H1 (cell line): ENCODE results near the gene TMC4. TPM values are rescaled to one million over a fixed set of nuclear protein-coding genes. Genes with fewer than 3 reads are reported as not detected.
A peak's percentile ranks its signal among the peaks of the same experiment; 100 is the strongest.

ENCODE experiments used
- CTCF ChIA-PET: fragments of 300-600 bp; sonication (Branson Sonifier 250); formaldehyde crosslinking; loops from one replicate; lab custom pipeline; 2021; ENCODE audit not compliant: partially characterized antibody; lab: Charles Lee
- POLR2A ChIA-PET: fragments of 300-600 bp; sonication (Branson Sonifier 250); formaldehyde crosslinking; loops from one replicate; lab custom pipeline; 2021; ENCODE audit warnings: inconsistent platforms; ENCODE audit not compliant: partially characterized antibody; lab: Charles Lee
- DNase-seq, 2 experiments: peaks; one replicate each; pipeline versions ENCODE4 v3.0.0 to v3.0.0-alpha.2; 2010 to 2022; ENCODE audit warnings: low spot score in 2 of 2, low read depth in 1 of 2, mixed read lengths in 1 of 2
- FAIRE-seq: peaks from 2 replicates; lab custom pipeline; 2011; peaks lifted over from hg19 to GRCh38; lab: Jason Lieb, UNC
- H2AFZ ChIP-seq: 2 replicates; pipeline ENCODE4 v1.8.1; 2012; ENCODE audit warnings: low read length, inconsistent platforms
- H2AK5ac ChIP-seq: 2 replicates; pipeline ENCODE4 v1.6.1; 2013; ENCODE audit warnings: low read depth, low read length
- H2BK120ac ChIP-seq: replicated peaks from 2 replicates; pipeline ENCODE3; 2013; ENCODE audit warnings: low read depth, low read length, inconsistent platforms
- H2BK12ac ChIP-seq: 2 replicates; pipeline ENCODE4 v1.6.1; 2013; ENCODE audit warnings: low read depth, low read length
- H2BK15ac ChIP-seq: 2 replicates; pipeline ENCODE4 v1.6.1; 2013; ENCODE audit warnings: low read length
- H2BK20ac ChIP-seq: 2 replicates; pipeline ENCODE4 v1.6.1; 2013; ENCODE audit warnings: low read length
- H2BK5ac ChIP-seq: 2 replicates; pipeline ENCODE4 v1.6.1; 2013; ENCODE audit warnings: low read depth, low read length
- H3K14ac ChIP-seq: 2 replicates; pipeline ENCODE4 v1.6.1; 2013; ENCODE audit warnings: inconsistent platforms; ENCODE audit not compliant: insufficient read length
- H3K18ac ChIP-seq: 2 replicates; pipeline ENCODE4 v1.6.1; 2013; ENCODE audit warnings: low read length; ENCODE audit errors: extremely low read depth
- H3K23ac ChIP-seq: 2 replicates; pipeline ENCODE4 v1.6.1; 2013; ENCODE audit warnings: inconsistent platforms; ENCODE audit not compliant: insufficient read length
- H3K23me2 ChIP-seq: 2 replicates; pipeline ENCODE4 v1.6.1; 2013; ENCODE audit warnings: low read depth, low read length
- H3K27ac ChIP-seq: 2 replicates; pipeline ENCODE4 v1.6.1; 2011; ENCODE audit warnings: low read depth, low read length, inconsistent platforms
- H3K27me3 ChIP-seq, 4 experiments: replicated peaks in 1 of 4; 1 replicate in 1 of 4; 2 replicates in 3 of 4; pipeline versions ENCODE4 v1.6.1 to v1.8.1; 2011 to 2013; ENCODE audit warnings: low read length in 3 of 4, mild to moderate bottlenecking in 3 of 4, inconsistent platforms in 2 of 4, mixed read lengths in 2 of 4, moderate library complexity in 1 of 4; ENCODE audit not compliant: control insufficient read depth in 3 of 4, insufficient read depth in 3 of 4; ENCODE audit errors: extremely low read depth in 1 of 4
- H3K36me3 ChIP-seq, 4 experiments: 2 replicates each; pipeline versions ENCODE4 v1.6.1 to v1.8.1; 2011 to 2013; ENCODE audit warnings: mild to moderate bottlenecking in 4 of 4, low read length in 3 of 4, moderate library complexity in 2 of 4, control low read depth in 1 of 4, inconsistent platforms in 1 of 4; ENCODE audit not compliant: insufficient read depth in 4 of 4, control insufficient read depth in 2 of 4
- H3K4ac ChIP-seq: replicated peaks from 2 replicates; pipeline ENCODE3; 2013; ENCODE audit warnings: low read length, low read depth, mixed read lengths, inconsistent platforms; ENCODE audit not compliant: insufficient read length
- H3K4me1 ChIP-seq, 4 experiments: replicated peaks in 1 of 4; 1 replicate in 1 of 4; 2 replicates in 3 of 4; pipeline versions ENCODE4 v1.6.1 to v1.8.1; 2011 to 2013; ENCODE audit warnings: low read length in 3 of 4, inconsistent platforms in 2 of 4, mixed read lengths in 1 of 4; ENCODE audit not compliant: insufficient read depth in 4 of 4, control insufficient read depth in 3 of 4
- H3K4me2 ChIP-seq, 2 experiments: 2 replicates each; pipeline versions ENCODE4 v1.6.1 to v1.8.1; 2011 to 2013; ENCODE audit warnings: low read depth in 2 of 2, low read length in 2 of 2, control low read depth in 1 of 2, inconsistent platforms in 1 of 2, mild to moderate bottlenecking in 1 of 2; ENCODE audit not compliant: insufficient read depth in 1 of 2
- H3K4me3 ChIP-seq, 4 experiments: fragments of 200-600, 300-600 bp in 1 of 4; sonication (generic), shearing (Covaris generic), sonication (Bioruptor Twin) in 1 of 4; 2 replicates each; pipeline versions ENCODE4 v1.5.1 to v1.8.1; 2011 to 2016; ENCODE audit warnings: low read length in 4 of 4, low read depth in 3 of 4, control low read depth in 2 of 4, inconsistent platforms in 2 of 4, mild to moderate bottlenecking in 2 of 4, mixed read lengths in 1 of 4, moderate library complexity in 1 of 4; ENCODE audit not compliant: insufficient read depth in 2 of 4; ENCODE audit errors: extremely low read depth in 1 of 4
- H3K56ac ChIP-seq: replicated peaks from 2 replicates; pipeline ENCODE3; 2013; ENCODE audit warnings: low read depth, mild to moderate bottlenecking, mixed read lengths, low read length, inconsistent platforms; ENCODE audit not compliant: insufficient read length
- H3K79me1 ChIP-seq: 2 replicates; pipeline ENCODE4 v1.6.1; 2013; ENCODE audit warnings: low read depth, low read length, control low read depth
- H3K79me2 ChIP-seq, 2 experiments: 2 replicates each; pipeline versions ENCODE4 v1.6.1 to v1.8.1; 2012 to 2013; ENCODE audit warnings: low read length in 2 of 2, mild to moderate bottlenecking in 2 of 2, inconsistent platforms in 1 of 2; ENCODE audit not compliant: insufficient read depth in 2 of 2, control insufficient read depth in 1 of 2
- H3K9ac ChIP-seq, 4 experiments: replicated peaks in 1 of 4; 1 replicate in 1 of 4; 2 replicates in 3 of 4; pipeline versions ENCODE4 v1.6.1 to v1.8.1; 2011 to 2013; ENCODE audit warnings: low read depth in 3 of 4, low read length in 3 of 4, control low read depth in 2 of 4, mild to moderate bottlenecking in 2 of 4, moderate library complexity in 2 of 4, inconsistent platforms in 1 of 4; ENCODE audit errors: extremely low read depth in 1 of 4
- H3K9me3 ChIP-seq, 2 experiments: 2 replicates each; pipeline versions ENCODE4 v1.6.1 to v1.8.1; 2012 to 2013; ENCODE audit warnings: mild to moderate bottlenecking in 2 of 2, moderate library complexity in 2 of 2, control low read depth in 1 of 2, inconsistent platforms in 1 of 2, low read depth in 1 of 2, low read length in 1 of 2, mixed read lengths in 1 of 2; ENCODE audit not compliant: insufficient read depth in 2 of 2
- H4K20me1 ChIP-seq, 2 experiments: replicated peaks in 1 of 2; 2 replicates each; pipeline versions ENCODE3 to v1.8.1; 2011 to 2013; ENCODE audit warnings: inconsistent platforms in 2 of 2, low read length in 2 of 2, mild to moderate bottlenecking in 1 of 2; ENCODE audit not compliant: insufficient read depth in 2 of 2, control insufficient read depth in 1 of 2
- H4K5ac ChIP-seq: 2 replicates; pipeline ENCODE4 v1.6.1; 2013; ENCODE audit warnings: low read length, low read depth, mixed read lengths, inconsistent platforms; ENCODE audit not compliant: insufficient read length
- H4K8ac ChIP-seq: 2 replicates; pipeline ENCODE4 v1.8.0; 2013; ENCODE audit warnings: mild to moderate bottlenecking, moderate library complexity, low read length, inconsistent platforms; ENCODE audit not compliant: insufficient read depth; ENCODE audit errors: extremely low read depth
- H4K91ac ChIP-seq: replicated peaks from 2 replicates; pipeline ENCODE3; 2013; ENCODE audit warnings: low read length, mixed read lengths, inconsistent platforms; ENCODE audit not compliant: insufficient read length
- EZH2 ChIP-seq: fragments of 200-600 bp; sonication (generic); IDR thresholded peaks from 2 replicates; pipeline ENCODE4 v1.7.1; 2012; ENCODE audit warnings: low read depth, mild to moderate bottlenecking, moderate library complexity, low read length, inconsistent platforms; ENCODE audit not compliant: severe bottlenecking
- FOSL1 ChIP-seq: IDR thresholded peaks from 2 replicates; pipeline ENCODE4 v1.6.1; 2011; ENCODE audit warnings: mild to moderate bottlenecking, low read depth, low read length, moderate library complexity; ENCODE audit not compliant: insufficient read depth
- JUND ChIP-seq: IDR thresholded peaks from 2 replicates; pipeline ENCODE4 v1.6.1; 2011; ENCODE audit warnings: mild to moderate bottlenecking, improper control_type of control experiment, low read length
- NANOG ChIP-seq: IDR thresholded peaks from 2 replicates; pipeline ENCODE4 v1.6.1; 2011; ENCODE audit warnings: low read length, low read depth, mild to moderate bottlenecking, inconsistent platforms; ENCODE audit not compliant: insufficient read depth, poor library complexity, severe bottlenecking
- RNF2 ChIP-seq: fragments of 200-900, 300-1000 bp; sonication (generic); IDR thresholded peaks from 2 replicates; pipeline ENCODE4 v1.7.1; 2016; ENCODE audit warnings: borderline replicate concordance, low read depth, mild to moderate bottlenecking, antibody characterized with exemption, low read length; ENCODE audit not compliant: poor library complexity, severe bottlenecking; ENCODE audit errors: missing control alignments
- SP1 ChIP-seq: IDR thresholded peaks from 2 replicates; pipeline ENCODE4 v1.6.1; 2011; ENCODE audit warnings: low read depth, low read length
- TAF1 ChIP-seq: IDR thresholded peaks from 2 replicates; pipeline ENCODE4 v1.6.1; 2011; ENCODE audit warnings: mild to moderate bottlenecking, low read depth, low read length
- TCF12 ChIP-seq: IDR thresholded peaks from 2 replicates; pipeline ENCODE4 v1.6.1; 2011; ENCODE audit warnings: low read depth, mild to moderate bottlenecking, low read length
- ZNF274 ChIP-seq: IDR thresholded peaks from 2 replicates; pipeline ENCODE4 v1.7.0; 2012; ENCODE audit warnings: low read length, borderline replicate concordance; ENCODE audit errors: extremely low read depth
- WGBS, 2 experiments: shearing (Covaris generic) in 1 of 2; methylation state at CpG; one replicate each; pipeline versions ENCODE4 v1.1.6 to v1.1.7; 2013 to 2015; ENCODE audit warnings: low lambda C conversion rate in 2 of 2, mixed read lengths in 2 of 2, inconsistent platforms in 1 of 2, low coverage in 1 of 2, missing lambda C conversion rate in 1 of 2; ENCODE audit not compliant: insufficient replicate concordance in 2 of 2, insufficient coverage in 1 of 2, insufficient read length in 1 of 2; ENCODE audit errors: extremely low coverage in 1 of 2, missing lambda C conversion rate in 1 of 2; 5-methylcytosine and 5-hydroxymethylcytosine counted together
- polyA plus RNA-seq, 7 experiments: library from polyadenylated mRNA; depleted of rRNA in 3 of 7; stranded (reverse) in 5 of 7; unstranded in 2 of 7; fragments of >200 nt in 5 of 7; fragments of 200-250 nt in 2 of 7; gene quantifications; 1 replicate in 5 of 7; 2 replicates in 1 of 7; 4 replicates in 1 of 7; pipeline versions ENCODE4 v1.2.1 to v1.2.3, GENCODE V29; 2011 to 2013; ENCODE audit warnings: missing spikeins in 2 of 7, mixed read lengths in 2 of 7
- total RNA-seq: library from RNA; stranded (reverse); fragmentation: NEBNext Ultra II Directional; extraction: Animal tissue kit (Norgen Biotek cat#: 25700); gene quantifications from 2 replicates; pipeline ENCODE4 v1.2.1, GENCODE V29; 2021
- TF ChIP-seq, protein P1 (sequence below): IDR thresholded peaks from 2 replicates; pipeline ENCODE4 v1.6.1; 2012; ENCODE audit warnings: inconsistent platforms

The TMC4 gene
- total and polyA plus RNA-seq, 2 of the 8 experiments (the other 6 are each of a cell fraction or from before 2014, with no cell fraction given), result 5.5 to 6.3 TPM

DNA sequence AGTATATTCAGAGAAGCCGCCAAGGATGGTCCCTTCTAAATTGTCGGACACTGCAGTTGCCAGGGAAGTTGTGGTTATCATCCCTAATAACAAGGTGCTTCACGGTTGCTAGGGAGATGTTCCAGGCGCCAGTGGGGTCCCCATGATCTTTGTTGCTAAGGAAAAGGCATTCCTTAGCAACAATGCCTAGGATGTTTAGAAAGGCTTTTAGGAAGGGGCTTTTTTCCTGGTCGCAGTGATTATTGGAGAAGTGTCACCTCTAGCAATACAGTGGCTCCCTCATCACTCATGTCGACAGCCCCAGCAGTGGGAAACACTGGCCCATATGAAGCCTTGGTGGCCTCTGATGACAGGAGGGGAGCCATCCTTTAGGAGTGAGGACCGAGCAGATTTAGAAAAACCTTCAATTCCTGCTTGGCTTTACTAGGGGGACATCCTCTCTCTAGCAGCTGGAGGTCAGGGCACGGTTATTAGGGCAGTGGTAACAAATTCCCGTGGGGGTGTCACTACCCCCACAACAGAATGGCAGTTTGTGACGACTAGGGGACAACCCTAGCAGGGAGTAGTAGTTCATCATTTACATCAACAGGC lies 6.4 kb upstream of the TMC4 start:
- Histone ChIP-seq H3K18ac (no peak overlapping the region), H3K4ac (no peak overlapping the region), H2BK5ac (no peak overlapping the region), H2BK15ac (no peak overlapping the region), H2BK12ac (no peak overlapping the region), H3K27ac (peak overlapping the region; percentile 35; the same call in 1 of the 2 replicates), H2BK20ac (no peak overlapping the region), H3K56ac (no peak overlapping the region), H3K36me3 (peaks cover 6 to 11% (median 7%) of the 10 kb centered on the region in 4 experiments; a peak in 6 of 8 replicates), H4K91ac (no peak overlapping the region), H3K23ac (no peak overlapping the region), H4K20me1 (peaks cover 12 to 13% of the 10 kb centered on the region in 2 experiments), H3K23me2 (no peaks in the 10 kb centered on the region; the same call in 1 of the 2 replicates), H3K79me2 (no peaks in the 10 kb centered on the region), H3K27me3 (no peaks in the 10 kb centered on the region), H3K9me3 (no peaks in the 10 kb centered on the region), H2BK120ac (no peak overlapping the region), H3K4me2 (no peak overlapping the region), H2AFZ (no peak overlapping the region), H3K79me1 (no peaks in the 10 kb centered on the region), H2AK5ac (no peak overlapping the region), H3K4me3 (no peak overlapping the region), H4K5ac (no peak overlapping the region), H3K9ac (peak overlapping the region in 1 of 4 experiments; percentile 15; a peak in 2 of 7 replicates), H3K14ac (no peak overlapping the region), H3K4me1 (peaks cover 0 to 7% (median 3%) of the 10 kb centered on the region in 4 experiments; a peak in 5 of 7 replicates), H4K8ac (no peak overlapping the region)
- CTCF ChIA-PET, result interaction anchor here (0.8 to 1.9 kb wide), 13 partner anchors 9 to 269 kb away, joined by 3 to 7 read pairs (median 4); partner anchors contain the start of genes CNOT3, LENG1, LENG8 and MBOAT7
- DNase-seq, result no peak
- WGBS, 2 experiments, result 80% methylated on average over 10 of the region's 10 CpGs; no CpG with 5 or more reads in 1 of the 2 experiments
- POLR2A ChIA-PET, result interaction anchor here (0.6 to 28.7 kb wide), 9 partner anchors 8 to 270 kb away, joined by 3 to 909 read pairs (median 4); partner anchors contain the start of genes CNOT3, LENG8, MBOAT7 and RPS9
- FAIRE-seq, result no peak
- TF ChIP-seq EZH2 (no peak), RNF2 (no peak), ZNF274 (no peak), TAF1 (no peak), FOSL1 (no peak), TCF12 (no peak), JUND (no peak), NANOG (no peak), SP1 (no peak)
- TF ChIP-seq, protein P1, sequence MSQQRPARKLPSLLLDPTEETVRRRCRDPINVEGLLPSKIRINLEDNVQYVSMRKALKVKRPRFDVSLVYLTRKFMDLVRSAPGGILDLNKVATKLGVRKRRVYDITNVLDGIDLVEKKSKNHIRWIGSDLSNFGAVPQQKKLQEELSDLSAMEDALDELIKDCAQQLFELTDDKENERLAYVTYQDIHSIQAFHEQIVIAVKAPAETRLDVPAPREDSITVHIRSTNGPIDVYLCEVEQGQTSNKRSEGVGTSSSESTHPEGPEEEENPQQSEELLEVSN, result no peak
